ENCODE data around the gene TAS1R2. TPM values are rescaled to one million over a fixed set of nuclear protein-coding genes. Genes with fewer than 3 reads are reported as not detected.

The TAS1R2 gene
- total and polyA plus RNA-seq, 2 experiments from 2014 or later, result not detected

DNA sequence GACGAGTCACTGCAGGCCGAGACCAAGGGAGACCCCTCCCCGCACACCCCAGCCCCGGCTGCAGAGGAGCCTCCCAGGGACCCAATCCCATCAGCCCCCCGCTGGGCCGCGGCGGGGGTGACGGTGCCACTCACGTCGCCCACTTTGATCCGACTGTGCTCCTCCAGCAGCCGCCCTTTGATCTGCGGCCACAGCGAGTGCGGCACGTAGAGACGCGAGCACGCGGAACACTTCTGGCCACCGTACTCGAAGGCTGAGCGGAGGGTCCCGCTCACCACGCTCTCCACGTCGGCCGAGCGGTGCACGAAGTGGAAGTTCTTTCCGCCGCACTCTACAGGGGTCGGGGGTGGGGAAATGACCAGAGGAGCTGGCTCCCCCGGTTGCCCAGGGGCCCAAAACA, 17.8 kb upstream of the TAS1R2 start:
- H3K27me3 ChIP-seq (ENCODE audit: insufficient read depth), result no peaks in the 10 kb centered on the region

More for the DNA sequence above, 17.8 kb upstream of the TAS1R2 start:
- Histone ChIP-seq H3K4me3 (no peak overlapping the region), H3K9me2 (ENCODE audit: insufficient read depth) (no peaks in the 10 kb centered on the region), H3K79me2 (replicated peaks; ENCODE audit: insufficient read depth) (no peaks in the 10 kb centered on the region), H2AFZ (no peak overlapping the region), H3K4me2 (no peak overlapping the region), H3K36me3 (ENCODE audit: insufficient read depth) (no peaks in the 10 kb centered on the region), H4K20me1 (replicated peaks; ENCODE audit: insufficient read depth) (no peaks in the 10 kb centered on the region; the same call in 1 of the 2 replicates), H3K4me1 (ENCODE audit: insufficient read depth) (peaks cover 5% of the 10 kb centered on the region; the same call in 1 of the 2 replicates), H3K27ac (ENCODE audit: low read depth) (no peak overlapping the region), H3F3A (replicated peaks; ENCODE audit: low read depth) (no peaks in the 10 kb centered on the region)
- Mint-ChIP-seq H3K4me3 (no peak overlapping the region), H3K9me3 (no peaks in the 10 kb centered on the region), H3K27ac (no peak overlapping the region), H3K36me3 (ENCODE audit: low read depth) (peaks cover under 1% of the 10 kb centered on the region; the same call in 2 of the 3 replicates), H3K27me3 (ENCODE audit: insufficient read depth, low read depth, poor library complexity) (peaks cover 5% of the 10 kb centered on the region), H3K4me1 (no peaks in the 10 kb centered on the region)
- no peak for TF ChIP-seq CREB1 (CRISPR knock-in tag; IDR thresholded peaks at IDR 0.05; ENCODE audit: low read depth)
- no peak for TF ChIP-seq ZNF331 (CRISPR knock-in tag; IDR thresholded peaks at IDR 0.05; ENCODE audit: low read depth)
- no peak for TF ChIP-seq EZH2phosphoT487 (IDR thresholded peaks at IDR 0.05; ENCODE audit: unreplicated experiment)
- TF ChIP-seq JUNB (IDR thresholded peaks at IDR 0.05; ENCODE audit: unreplicated experiment), result no peak
- TF ChIP-seq ZNF462 (CRISPR knock-in tag; IDR thresholded peaks at IDR 0.05), result no peak
- no peak for TF ChIP-seq EZH2 (IDR thresholded peaks at IDR 0.05; ENCODE audit: low read depth, unreplicated experiment)
- ATAC-seq (no peak), DNase-seq (ENCODE audit: low spot score) (peak; percentile 8)

All from GM23338 (cell line).